Ishikawa (cell line): Measurements from ENCODE around the gene FMN2.

Experiments
- CEBPB ChIP-seq: IDR thresholded peaks from 2 replicates; pipeline ENCODE4 v1.6.1; 2012
- MAX ChIP-seq: IDR thresholded peaks from 2 replicates; pipeline ENCODE4 v1.6.1; 2012
- NFIC ChIP-seq: IDR thresholded peaks from 2 replicates; pipeline ENCODE4 v1.6.1; 2012
- RAD21 ChIP-seq: IDR thresholded peaks from 2 replicates; pipeline ENCODE4 v1.6.1; 2012; ENCODE audit warnings: low read depth
- TAF1 ChIP-seq: IDR thresholded peaks from 2 replicates; pipeline ENCODE4 v1.6.1; 2012; ENCODE audit warnings: low read depth, mild to moderate bottlenecking
- TCF12 ChIP-seq: IDR thresholded peaks from 2 replicates; pipeline ENCODE4 v1.6.1; 2012; ENCODE audit warnings: low read depth
- TEAD4 ChIP-seq: IDR thresholded peaks from 2 replicates; pipeline ENCODE4 v1.6.1; 2012
- USF1 ChIP-seq: IDR thresholded peaks from 2 replicates; pipeline ENCODE4 v1.6.1; 2012
- YY1 ChIP-seq: IDR thresholded peaks from 2 replicates; pipeline ENCODE4 v1.6.1; 2012; ENCODE audit warnings: low read depth
- ZBTB7A ChIP-seq: IDR thresholded peaks from 2 replicates; pipeline ENCODE4 v1.6.1; 2012; ENCODE audit warnings: low read depth
- TF ChIP-seq, protein P1 (sequence below): IDR thresholded peaks from 2 replicates; pipeline ENCODE4 v1.6.1; 2012; ENCODE audit warnings: low read depth, mild to moderate bottlenecking

- TF ChIP-seq CEBPB (no peak), ZBTB7A (no peak), TEAD4 (no peak), NFIC (no peak), TAF1 (no peak), TCF12 (no peak), MAX (no peak), USF1 (no peak), YY1 (no peak), RAD21 (no peak)
- TF ChIP-seq, protein P1, sequence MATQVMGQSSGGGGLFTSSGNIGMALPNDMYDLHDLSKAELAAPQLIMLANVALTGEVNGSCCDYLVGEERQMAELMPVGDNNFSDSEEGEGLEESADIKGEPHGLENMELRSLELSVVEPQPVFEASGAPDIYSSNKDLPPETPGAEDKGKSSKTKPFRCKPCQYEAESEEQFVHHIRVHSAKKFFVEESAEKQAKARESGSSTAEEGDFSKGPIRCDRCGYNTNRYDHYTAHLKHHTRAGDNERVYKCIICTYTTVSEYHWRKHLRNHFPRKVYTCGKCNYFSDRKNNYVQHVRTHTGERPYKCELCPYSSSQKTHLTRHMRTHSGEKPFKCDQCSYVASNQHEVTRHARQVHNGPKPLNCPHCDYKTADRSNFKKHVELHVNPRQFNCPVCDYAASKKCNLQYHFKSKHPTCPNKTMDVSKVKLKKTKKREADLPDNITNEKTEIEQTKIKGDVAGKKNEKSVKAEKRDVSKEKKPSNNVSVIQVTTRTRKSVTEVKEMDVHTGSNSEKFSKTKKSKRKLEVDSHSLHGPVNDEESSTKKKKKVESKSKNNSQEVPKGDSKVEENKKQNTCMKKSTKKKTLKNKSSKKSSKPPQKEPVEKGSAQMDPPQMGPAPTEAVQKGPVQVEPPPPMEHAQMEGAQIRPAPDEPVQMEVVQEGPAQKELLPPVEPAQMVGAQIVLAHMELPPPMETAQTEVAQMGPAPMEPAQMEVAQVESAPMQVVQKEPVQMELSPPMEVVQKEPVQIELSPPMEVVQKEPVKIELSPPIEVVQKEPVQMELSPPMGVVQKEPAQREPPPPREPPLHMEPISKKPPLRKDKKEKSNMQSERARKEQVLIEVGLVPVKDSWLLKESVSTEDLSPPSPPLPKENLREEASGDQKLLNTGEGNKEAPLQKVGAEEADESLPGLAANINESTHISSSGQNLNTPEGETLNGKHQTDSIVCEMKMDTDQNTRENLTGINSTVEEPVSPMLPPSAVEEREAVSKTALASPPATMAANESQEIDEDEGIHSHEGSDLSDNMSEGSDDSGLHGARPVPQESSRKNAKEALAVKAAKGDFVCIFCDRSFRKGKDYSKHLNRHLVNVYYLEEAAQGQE, result no peak
Measured at GRCh38 chr1:240352769-240353168, 261.1 kb downstream of the FMN2 start.
